HG02884 (cell line): ENCODE results near the gene TCAP.

ENCODE experiments used
- ATAC-seq: cut with Tn5 transposase; IDR thresholded peaks from one replicate; pipeline ENCODE4 v1.9.1; 2021; ENCODE audit warnings: mild to moderate bottlenecking, moderate library complexity; ENCODE audit not compliant: unreplicated experiment

Gene TCAP

GRCh38 chr17:39648616-39649366, 16.4 kb upstream of the TCAP start:
- ATAC-seq = no peak

GRCh38 chr17:39650121-39650579, 15.0 kb upstream of the TCAP start:
- no peak for ATAC-seq

- no peak for ATAC-seq
Measured at GRCh38 chr17:39651923-39652586, 13.1 kb upstream of the TCAP start.

GRCh38 chr17:39652587-39653315, 12.4 kb upstream of the TCAP start:
- ATAC-seq = no peak

- ATAC-seq = no peak
Measured at GRCh38 chr17:39653316-39653661, 11.9 kb upstream of the TCAP start.

- ATAC-seq = no peak
Measured at GRCh38 chr17:39653662-39654331, 11.4 kb upstream of the TCAP start.

GRCh38 chr17:39655105-39655504, 10.0 kb upstream of the TCAP start:
- ATAC-seq = no peak

- no peak for ATAC-seq
Measured at GRCh38 chr17:39658346-39658745, 6.8 kb upstream of the TCAP start.

GRCh38 chr17:39658760-39659159, 6.4 kb upstream of the TCAP start:
- ATAC-seq = no peak

GRCh38 chr17:39659279-39660010, 5.7 kb upstream of the TCAP start:
- no peak for ATAC-seq

GRCh38 chr17:39660011-39660360, 5.2 kb upstream of the TCAP start:
- ATAC-seq = no peak

- ATAC-seq = no peak
Measured at GRCh38 chr17:39660397-39661385, 4.5 kb upstream of the TCAP start.

GRCh38 chr17:39661744-39662541, 3.2 kb upstream of the TCAP start:
- ATAC-seq = no peak

- no peak for ATAC-seq
Measured at GRCh38 chr17:39662551-39663339, 2.4 kb upstream of the TCAP start.

GRCh38 chr17:39663340-39663687, 1.8 kb upstream of the TCAP start:
- no peak for ATAC-seq

GRCh38 chr17:39663688-39664580, 1.2 kb upstream of the TCAP start:
- no peak for ATAC-seq

GRCh38 chr17:39665642-39666224, 584 bp downstream of the TCAP start:
- no peak for ATAC-seq
